ENCODE measurements around the gene WDR45B. TPM values are rescaled to one million over a fixed set of nuclear protein-coding genes. Genes with fewer than 3 reads are reported as not detected.

Gene WDR45B
- total RNA-seq, 2 donors from 2014 or later: 75.3 to 79.1 TPM

GRCh38 chr17:82596837-82597672 is 51.2 kb downstream of the WDR45B start:
- no peaks in the 10 kb centered on the region for H3K4me1 ChIP-seq (ENCODE audit: control insufficient read depth, insufficient read depth, low read length)
- Mint-ChIP-seq H3K4me1 (no peaks in the 10 kb centered on the region), H3K9me3 (no peaks in the 10 kb centered on the region), H3K36me3 (ENCODE audit: low read depth) (peaks cover 66% of the 10 kb centered on the region), H3K4me3 (no peak overlapping the region), H3K27me3 (ENCODE audit: insufficient read depth) (no peaks in the 10 kb centered on the region), H3K27ac (no peak overlapping the region)
- H3K4me3 ChIP-seq (ENCODE audit: low read length): no peak overlapping the region
- H3K9me3 ChIP-seq (ENCODE audit: control insufficient read depth, low read length): no peaks in the 10 kb centered on the region
- no peak for DNase-seq
- H3K9ac ChIP-seq (ENCODE audit: extremely low read depth, low read length, poor library complexity, severe bottlenecking): no peak overlapping the region
- WGBS, 2 experiments (ENCODE audit: insufficient coverage in 1 of 2, insufficient read length in 1 of 2): 94 to 95% methylated on average over 28 to 33 of the region's 33 CpGs
- H3K27ac ChIP-seq (ENCODE audit: low read depth, low read length): no peak overlapping the region
- no peak for TF ChIP-seq CTCF (conservative IDR thresholded peaks at IDR 0.05)
- H3K36me3 ChIP-seq (ENCODE audit: control insufficient read depth, insufficient read depth, low read length): peaks cover 68% of the 10 kb centered on the region
- no peaks in the 10 kb centered on the region for H3K27me3 ChIP-seq (ENCODE audit: control insufficient read depth, insufficient read depth, low read length, poor library complexity, severe bottlenecking)

- Histone ChIP-seq H3K27ac (ENCODE audit: low read depth, low read length) (no peak overlapping the region), H3K9ac (ENCODE audit: extremely low read depth, low read length, poor library complexity, severe bottlenecking) (no peak overlapping the region), H3K4me3 (ENCODE audit: low read length) (no peak overlapping the region), H3K4me1 (ENCODE audit: control insufficient read depth, insufficient read depth, low read length) (no peaks in the 10 kb centered on the region), H3K9me3 (ENCODE audit: control insufficient read depth, low read length) (no peaks in the 10 kb centered on the region), H3K36me3 (ENCODE audit: control insufficient read depth, insufficient read depth, low read length) (peaks cover 60% of the 10 kb centered on the region), H3K27me3 (ENCODE audit: control insufficient read depth, insufficient read depth, low read length, poor library complexity, severe bottlenecking) (no peaks in the 10 kb centered on the region)
- Mint-ChIP-seq H3K4me3 (no peak overlapping the region), H3K4me1 (no peaks in the 10 kb centered on the region), H3K36me3 (ENCODE audit: low read depth) (peaks cover 62% of the 10 kb centered on the region), H3K9me3 (no peaks in the 10 kb centered on the region), H3K27ac (no peak overlapping the region), H3K27me3 (ENCODE audit: insufficient read depth) (no peaks in the 10 kb centered on the region)
- TF ChIP-seq CTCF (conservative IDR thresholded peaks at IDR 0.05): no peak
- WGBS, 2 experiments (ENCODE audit: insufficient coverage in 1 of 2, insufficient read length in 1 of 2): 88 to 91% methylated on average over 14 to 16 of the region's 16 CpGs
- no peak for DNase-seq
Observed at GRCh38 chr17:82596296-82596695, 51.9 kb downstream of the WDR45B start.

GRCh38 chr17:82595893-82596292 is 52.4 kb downstream of the WDR45B start:
- Mint-ChIP-seq H3K27ac (no peak overlapping the region), H3K4me1 (no peaks in the 10 kb centered on the region), H3K27me3 (ENCODE audit: insufficient read depth) (no peaks in the 10 kb centered on the region), H3K4me3 (no peak overlapping the region), H3K36me3 (ENCODE audit: low read depth) (peaks cover 58% of the 10 kb centered on the region), H3K9me3 (no peaks in the 10 kb centered on the region)
- Histone ChIP-seq H3K9ac (ENCODE audit: extremely low read depth, low read length, poor library complexity, severe bottlenecking) (no peak overlapping the region), H3K9me3 (ENCODE audit: control insufficient read depth, low read length) (no peaks in the 10 kb centered on the region), H3K36me3 (ENCODE audit: control insufficient read depth, insufficient read depth, low read length) (peaks cover 60% of the 10 kb centered on the region), H3K27me3 (ENCODE audit: control insufficient read depth, insufficient read depth, low read length, poor library complexity, severe bottlenecking) (no peaks in the 10 kb centered on the region), H3K4me3 (ENCODE audit: low read length) (no peak overlapping the region), H3K27ac (ENCODE audit: low read depth, low read length) (no peak overlapping the region), H3K4me1 (ENCODE audit: control insufficient read depth, insufficient read depth, low read length) (no peaks in the 10 kb centered on the region)
- DNase-seq: no peak
- WGBS, 2 experiments (ENCODE audit: insufficient coverage in 1 of 2, insufficient read length in 1 of 2): 97 to 100% methylated on average over 9 to 21 of the region's 21 CpGs
- no peak for TF ChIP-seq CTCF (conservative IDR thresholded peaks at IDR 0.05)
